Thoracic aorta (tissue), 2 donors: ENCODE data around the gene ZNF629. TPM values are rescaled to one million over a fixed set of nuclear protein-coding genes. Genes with fewer than 3 reads are reported as not detected.
"Not testable (repeated sequence)": the region's sequence is repeated elsewhere in the genome, so short reads cannot be mapped to it uniquely, and the experiment has no call there.

Experiments
- ATAC-seq: fragments of 150-250 bp; one replicate; pipeline ENCODE4 v1.8.0; 2017; ENCODE audit warnings: low read depth; ENCODE audit not compliant: insufficient number of reproducible peaks, low FRiP score
- DNase-seq: peaks from one replicate; pipeline ENCODE4 v3.0.0-alpha.2; 2020; ENCODE audit warnings: low spot score
- H3K27ac ChIP-seq, 2 donors: fragments of 200-600 bp; sonication (generic); 1 replicate in 1 of 2; 2 replicates in 1 of 2; pipeline ENCODE4 v1.5.1; 2016; ENCODE audit warnings: mild to moderate bottlenecking in 2 of 2, moderate library complexity in 2 of 2
- H3K27me3 ChIP-seq: fragments of 200-600 bp; sonication (generic); replicated peaks from 2 replicates; pipeline ENCODE4 v1.6.0; 2016; ENCODE audit warnings: mild to moderate bottlenecking; ENCODE audit not compliant: insufficient read depth
- H3K36me3 ChIP-seq: fragments of 200-600 bp; sonication (generic); one replicate; pipeline ENCODE4 v1.5.1; 2016
- H3K4me1 ChIP-seq, 2 donors: fragments of 200-600 bp; sonication (generic); 1 replicate in 1 of 2; 2 replicates in 1 of 2; pipeline versions ENCODE4 v1.5.1 to v1.6.0; 2016; ENCODE audit warnings: low read depth in 2 of 2, mild to moderate bottlenecking in 1 of 2; ENCODE audit not compliant: control insufficient read depth in 1 of 2
- H3K4me3 ChIP-seq: fragments of 200-600 bp; sonication (generic); 2 replicates; pipeline ENCODE4 v1.5.1; 2016; ENCODE audit warnings: mild to moderate bottlenecking
- H3K9me3 ChIP-seq: fragments of 200-600 bp; sonication (generic); 2 replicates; pipeline ENCODE4 v1.5.1; 2016
- CTCF ChIP-seq: fragments of 200-600 bp; sonication (generic); IDR thresholded peaks from one replicate; pipeline ENCODE4 v1.5.1; 2019; ENCODE audit warnings: antibody characterized with exemption
- total RNA-seq, 2 donors: library from RNA; depleted of rRNA; stranded (reverse); fragments of >200 nt; gene quantifications; one replicate each; pipeline versions ENCODE4 v1.1.0 to v1.2.3, GENCODE V29; 2016

Gene ZNF629
- total RNA-seq = 10 to 100 TPM; 10.7 to 18.8 TPM

DNA sequence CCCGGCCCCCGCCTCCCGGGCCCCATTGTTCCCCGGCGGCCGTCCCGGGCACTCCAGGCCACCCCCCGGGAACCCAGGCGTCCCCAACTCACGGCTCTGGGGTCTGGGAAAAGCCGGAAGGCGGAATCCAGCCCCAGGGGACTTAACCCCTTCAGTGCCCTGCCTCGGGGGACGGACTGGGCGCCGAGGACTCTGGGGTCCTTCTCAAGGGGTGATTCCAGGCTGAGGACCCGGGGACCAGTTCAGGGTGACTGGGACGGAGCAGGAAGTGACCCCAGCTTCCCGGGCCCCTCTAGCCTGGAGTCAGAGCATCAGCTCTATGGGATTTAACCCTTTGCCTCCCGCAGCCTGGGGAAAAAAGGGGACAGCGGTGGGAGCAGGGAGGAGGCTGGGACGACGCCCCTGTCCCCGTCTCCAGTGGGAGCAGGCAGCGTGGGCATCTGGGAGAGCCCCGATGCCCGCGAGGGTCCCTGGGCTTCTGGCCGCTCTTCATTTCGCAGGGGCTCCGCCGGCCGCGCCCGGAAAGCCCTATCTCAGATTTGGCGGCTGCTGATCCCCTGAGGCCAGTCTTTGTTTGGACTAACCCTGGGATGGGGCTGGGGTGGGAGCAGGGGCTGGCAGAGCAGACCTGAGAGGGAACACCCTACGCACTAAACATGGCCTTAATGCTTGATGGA lies at the start of gene ZNF629:
Gene ZNF629, minus strand, starts transcription at position 270 of the 677 bp plus-strand sequence. CDS start 2,723 bp downstream, outside the sequence.
- DNase-seq = peak; percentile 57
- no peaks in the 10 kb centered on the region for H3K9me3 ChIP-seq
- no peak for TF ChIP-seq CTCF
- no peaks in the 10 kb centered on the region for H3K27me3 ChIP-seq
- ATAC-seq = peak; percentile 64
- H3K36me3 ChIP-seq = peaks cover 17% of the 10 kb centered on the region
- peak within 1 kb of the TSS; percentile 84 to 90 for H3K27ac ChIP-seq
- H3K4me3 ChIP-seq = peak within 1 kb of the TSS; percentile 100
- H3K4me1 ChIP-seq = peaks cover 10 to 28% of the 10 kb centered on the region in 2 donors

DNA sequence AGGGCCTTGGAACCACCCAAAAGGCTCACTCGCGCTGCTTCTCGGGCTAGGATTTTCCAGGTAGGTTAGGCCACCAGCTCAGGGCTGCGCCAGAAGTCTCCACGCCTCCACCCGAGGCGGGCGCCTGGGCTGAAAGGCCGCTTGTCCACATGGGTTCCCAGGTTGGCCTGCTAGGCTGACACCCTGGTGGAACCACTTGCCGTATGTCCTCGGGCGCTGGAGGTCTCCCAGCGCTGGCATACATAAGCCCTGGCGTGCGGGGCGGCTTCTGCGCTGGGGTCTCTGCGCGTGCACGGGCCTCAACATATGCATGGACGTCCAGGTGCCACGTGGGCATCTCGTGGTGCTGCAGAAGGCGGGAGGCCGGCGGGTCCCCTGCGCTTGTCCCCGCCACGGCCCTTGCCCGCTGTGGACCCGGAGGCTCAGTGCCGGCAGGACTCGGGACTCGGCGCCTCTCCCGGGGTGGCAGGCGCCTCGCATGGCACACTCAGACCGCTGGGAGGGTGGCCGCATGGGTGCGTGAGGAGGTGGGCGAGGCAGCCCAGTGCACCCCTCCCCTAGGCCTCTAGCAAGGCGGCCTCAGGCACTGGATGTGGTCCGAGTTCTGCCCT lies 47.2 kb upstream of the ZNF629 start:
- no peaks in the 10 kb centered on the region for H3K27me3 ChIP-seq
- no peak for ATAC-seq
- no peaks in the 10 kb centered on the region for H3K36me3 ChIP-seq
- H3K4me1 ChIP-seq = no peaks in the 10 kb centered on the region
- H3K9me3 ChIP-seq = no peaks in the 10 kb centered on the region
- no peak overlapping the region for H3K4me3 ChIP-seq
- no peak for DNase-seq
- no peak for TF ChIP-seq CTCF
- H3K27ac ChIP-seq = no peak overlapping the region

DNA sequence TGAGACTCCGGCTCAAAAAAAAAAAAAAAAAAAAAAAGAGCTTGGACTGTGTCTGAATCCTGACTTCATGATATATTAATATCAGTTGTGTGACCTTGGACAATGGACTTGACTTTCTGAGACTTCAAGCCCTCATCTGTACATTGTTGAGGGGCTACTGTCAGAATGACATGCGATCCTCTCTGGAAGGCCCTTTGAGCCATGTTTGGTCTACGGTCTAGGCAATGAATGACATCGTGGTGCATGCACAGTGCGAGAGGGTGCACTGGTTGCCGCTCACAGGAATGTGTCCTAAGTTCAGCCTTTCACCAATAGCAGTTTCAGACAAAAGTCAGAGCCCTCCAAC lies 43.0 kb upstream of the ZNF629 start:
- ATAC-seq (no peak), DNase-seq (no peak)
- no peak overlapping the region for H3K4me3 ChIP-seq
- H3K27ac ChIP-seq = no peak overlapping the region
- no peaks in the 10 kb centered on the region for H3K27me3 ChIP-seq
- H3K4me1 ChIP-seq = no peaks in the 10 kb centered on the region
- no peak for TF ChIP-seq CTCF
- no peaks in the 10 kb centered on the region for H3K9me3 ChIP-seq
- H3K36me3 ChIP-seq = no peaks in the 10 kb centered on the region

GRCh38 chr16:30829130-30830071 lies 42.4 kb upstream of the ZNF629 start:
- DNase-seq (no peak), ATAC-seq (no peak)
- Histone ChIP-seq H3K9me3 (no peaks in the 10 kb centered on the region), H3K4me3 (no peak overlapping the region), H3K4me1 (no peaks in the 10 kb centered on the region), H3K27ac (no peak overlapping the region), H3K27me3 (no peaks in the 10 kb centered on the region), H3K36me3 (no peaks in the 10 kb centered on the region)
- TF ChIP-seq CTCF = no peak

DNA sequence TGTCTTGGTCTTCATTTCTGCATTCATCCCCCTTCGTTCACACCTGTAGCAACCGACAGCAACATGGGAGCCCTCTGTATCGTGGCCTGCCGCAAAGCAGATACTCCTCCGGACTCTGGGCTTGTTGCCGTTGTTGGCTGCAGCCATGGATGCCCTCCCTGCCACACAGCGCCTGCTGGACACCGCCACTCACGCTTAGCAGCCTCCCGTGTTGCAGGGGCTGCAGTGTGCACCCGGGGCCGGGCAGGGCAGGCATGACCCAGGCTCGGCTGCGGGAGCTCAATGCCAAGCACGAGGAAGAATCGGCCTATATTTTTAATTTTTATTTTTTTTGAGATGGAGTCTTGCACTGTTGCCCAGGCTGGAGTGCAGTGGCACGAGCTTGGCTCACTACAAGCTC lies 34.9 kb upstream of the ZNF629 start:
- H3K36me3 ChIP-seq = no peaks in the 10 kb centered on the region
- no peak for ATAC-seq

DNA sequence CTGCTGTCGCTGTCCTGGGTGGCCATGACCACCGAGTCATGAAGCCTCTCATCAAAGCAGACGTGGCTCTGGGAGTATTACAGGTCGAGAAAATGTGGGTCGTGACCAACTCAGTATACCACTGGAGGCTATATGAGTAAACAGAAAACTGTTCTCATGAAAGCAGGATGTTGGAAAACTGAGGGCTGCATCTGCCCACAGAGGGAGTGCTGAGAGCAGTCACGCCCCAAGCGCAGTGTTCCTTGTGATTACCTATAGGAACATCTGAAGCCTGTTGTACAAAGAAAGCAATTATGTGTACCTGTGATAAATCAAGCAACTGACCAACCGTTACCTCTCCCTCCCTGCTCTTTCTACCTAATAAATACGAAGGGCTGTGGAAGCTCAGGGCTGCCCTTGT lies 34.4 kb upstream of the ZNF629 start:
- not testable (repeated sequence) for DNase-seq, ATAC-seq, H3K4me1 ChIP-seq, H3K27ac ChIP-seq, H3K9me3 ChIP-seq, H3K4me3 ChIP-seq, H3K36me3 ChIP-seq, H3K27me3 ChIP-seq

More for the DNA sequence above, 34.9 kb upstream of the ZNF629 start:
- Histone ChIP-seq H3K4me1 (no peaks in the 10 kb centered on the region), H3K4me3 (no peak overlapping the region), H3K9me3 (no peaks in the 10 kb centered on the region), H3K27ac (no peak overlapping the region), H3K27me3 (no peaks in the 10 kb centered on the region)
- DNase-seq = no peak
- no peak for TF ChIP-seq CTCF
